ENCODE results near the gene THTPA. TPM values are rescaled to one million over a fixed set of nuclear protein-coding genes. Genes with fewer than 3 reads are reported as not detected.

THTPA gene
- total and polyA plus RNA-seq, 2 of the 13 experiments (the other 11 are each of a cell fraction or from before 2014, with no cell fraction given): 7.4 to 8.7 TPM

- TF ChIP-seq ZBTB40 (IDR thresholded peaks at IDR 0.05) (no peak), ZBTB40 (CRISPR knock-in tag; IDR thresholded peaks at IDR 0.05) (0 out of 2 replicates have a peak, but pooled peaks have one; percentile 13), TRIM24 (CRISPR knock-in tag; IDR thresholded peaks at IDR 0.05) (no peak), PCBP2 (optimal IDR thresholded peaks at IDR 0.05; ENCODE audit: low read depth, low read length, poor library complexity, severe bottlenecking) (peak; percentile 61), HOXA5 (CRISPR knock-in tag; IDR thresholded peaks at IDR 0.05) (peak; percentile 47; the same call in 1 of the 2 replicates), ZNF704 (CRISPR knock-in tag; IDR thresholded peaks at IDR 0.05; ENCODE audit: borderline replicate concordance) (no peak), ZNF567 (CRISPR knock-in tag; IDR thresholded peaks at IDR 0.05; ENCODE audit: borderline replicate concordance) (peak; percentile 65; the same call in 1 of the 2 replicates), NBN (conservative IDR thresholded peaks at IDR 0.05) (no peak), ZNF674 (CRISPR knock-in tag; IDR thresholded peaks at IDR 0.05; ENCODE audit: low read depth) (no peak; the same call in 1 of the 2 replicates), HOMEZ (CRISPR knock-in tag; IDR thresholded peaks at IDR 0.05; ENCODE audit: low read depth) (peak; percentile 63; the same call in 1 of the 2 replicates), CREBL2 (CRISPR knock-in tag; IDR thresholded peaks at IDR 0.05; ENCODE audit: borderline replicate concordance) (no peak), ZNF501 (CRISPR knock-in tag; IDR thresholded peaks at IDR 0.05) (peak; percentile 51; the same call in 1 of the 2 replicates), MYC (CRISPR knock-in tag; IDR thresholded peaks at IDR 0.05; ENCODE audit: borderline replicate concordance) (peak; percentile 3; the same call in 1 of the 2 replicates), ZNF691 (CRISPR knock-in tag; IDR thresholded peaks at IDR 0.05; ENCODE audit: borderline replicate concordance, low read depth) (0 out of 2 replicates have a peak, but pooled peaks have one; percentile 21), KDM4B (CRISPR knock-in tag; IDR thresholded peaks at IDR 0.05) (0 out of 2 replicates have a peak, but pooled peaks have one; percentile 7), U2AF1 (optimal IDR thresholded peaks at IDR 0.05; ENCODE audit: low read depth, low read length) (peak; percentile 80)
Measured at GRCh38 chr14:23562822-23563472, 6.9 kb downstream of the THTPA start (continued).

Data from HepG2 (cell line).